Gastrocnemius medialis (tissue), 4 donors: Measurements from ENCODE around the gene LPCAT3. TPM values are rescaled to one million over a fixed set of nuclear protein-coding genes. Genes with fewer than 3 reads are reported as not detected.

Experiments used
- ATAC-seq, 2 donors: fragments of 150-250 bp; one replicate each; pipeline ENCODE4 v1.9.1; 2016
- DNase-seq, 2 donors: peaks; one replicate each; pipeline ENCODE4 v3.0.0-alpha.2; 2019
- H3K27ac ChIP-seq, 4 donors: fragments of 200-600 bp; sonication (generic); 1 replicate in 1 of 4; 2 replicates in 3 of 4; pipeline ENCODE4 v1.5.1; 2016 to 2018; ENCODE audit warnings: mild to moderate bottlenecking in 2 of 4, moderate library complexity in 1 of 4
- H3K27me3 ChIP-seq, 3 donors: fragments of 200-600 bp; sonication (generic) in 2 of 3; 1 replicate in 1 of 3; 2 replicates in 2 of 3; pipeline versions ENCODE4 v1.5.1 to v1.6.0; 2016 to 2019; ENCODE audit warnings: mild to moderate bottlenecking in 1 of 3, moderate library complexity in 1 of 3
- H3K36me3 ChIP-seq, 2 donors: fragments of 200-600 bp; sonication (generic) in 1 of 2; one replicate each; pipeline ENCODE4 v1.5.1; 2017 to 2018
- H3K4me1 ChIP-seq, 2 donors: fragments of 200-600 bp; sonication (generic) in 1 of 2; one replicate each; pipeline ENCODE4 v1.5.1; 2016 to 2017; ENCODE audit warnings: mild to moderate bottlenecking in 2 of 2
- H3K4me3 ChIP-seq, 4 donors: fragments of 200-600 bp; sonication (generic) in 3 of 4; 1 replicate in 1 of 4; 2 replicates in 3 of 4; pipeline ENCODE4 v1.5.1; 2016 to 2019; ENCODE audit warnings: mild to moderate bottlenecking in 2 of 4
- H3K9me3 ChIP-seq, 3 donors: fragments of 200-600 bp; sonication (generic) in 2 of 3; 1 replicate in 1 of 3; 2 replicates in 2 of 3; pipeline ENCODE4 v1.5.1; 2016 to 2019
- POLR2A ChIP-seq, 2 donors: fragments of 450-650 bp; IDR thresholded peaks; one replicate each; pipeline ENCODE4 v1.6.1; 2017; ENCODE audit warnings: antibody characterized with exemption in 2 of 2, mild to moderate bottlenecking in 2 of 2, moderate library complexity in 2 of 2
- in situ Hi-C, 4 donors: fragments of 200-750 bp; cut with MboI; loops; one replicate each; pipeline versions ENCODE4 v1.15.0 to v1.8.0; 2017; ENCODE audit warnings: low sequenced_read_pairs in 4 of 4
- intact Hi-C: fragments of 100-400 bp; cut with DNase I; formaldehyde crosslinking; loops from one replicate; pipeline ENCODE4 v1.15.1; 2023; ENCODE audit warnings: low total_unique reads
- total RNA-seq, 4 donors: library from RNA; depleted of rRNA; stranded (reverse); fragments of >200 nt; gene quantifications; one replicate each; pipeline versions ENCODE4 v1.1.0 to v1.2.3, GENCODE V29; 2016
- TF ChIP-seq, protein P1 (sequence below), 5 experiments: fragments of 450-650 bp in 3 of 5; fragments of 200-600 bp in 2 of 5; sonication (generic) in 2 of 5; IDR thresholded peaks in 4 of 5; conservative IDR thresholded peaks in 1 of 5; 1 replicate in 4 of 5; 2 replicates in 1 of 5; pipeline ENCODE4 v1.5.1; 2016 to 2019; ENCODE audit warnings: antibody characterized with exemption in 5 of 5, mild to moderate bottlenecking in 3 of 5, moderate library complexity in 3 of 5

The LPCAT3 gene
- total RNA-seq, 4 donors from 2014 or later: 19.4 to 42.8 (median 36.7) TPM

- Histone ChIP-seq H3K4me3 (peak overlapping the region; percentile 67 to 93 (median 80)), H3K36me3 (peaks cover 0 to 16% of the 10 kb centered on the region in 2 donors), H3K27me3 (no peaks in the 10 kb centered on the region), H3K4me1 (peaks cover 28 to 41% of the 10 kb centered on the region in 2 donors), H3K27ac (peak overlapping the region; percentile 91 to 97 (median 95)), H3K9me3 (no peaks in the 10 kb centered on the region)
- in situ Hi-C loops: loop anchor here in 1 of 4 donors (25.0 kb wide), 1 partner anchor 175 kb away; the partner anchor contains the start of gene C1RL
- DNase-seq (no peak), ATAC-seq (peak in 1 of 2 donors; percentile 3)
- intact Hi-C loops: no loop called here
- TF ChIP-seq, protein P1, sequence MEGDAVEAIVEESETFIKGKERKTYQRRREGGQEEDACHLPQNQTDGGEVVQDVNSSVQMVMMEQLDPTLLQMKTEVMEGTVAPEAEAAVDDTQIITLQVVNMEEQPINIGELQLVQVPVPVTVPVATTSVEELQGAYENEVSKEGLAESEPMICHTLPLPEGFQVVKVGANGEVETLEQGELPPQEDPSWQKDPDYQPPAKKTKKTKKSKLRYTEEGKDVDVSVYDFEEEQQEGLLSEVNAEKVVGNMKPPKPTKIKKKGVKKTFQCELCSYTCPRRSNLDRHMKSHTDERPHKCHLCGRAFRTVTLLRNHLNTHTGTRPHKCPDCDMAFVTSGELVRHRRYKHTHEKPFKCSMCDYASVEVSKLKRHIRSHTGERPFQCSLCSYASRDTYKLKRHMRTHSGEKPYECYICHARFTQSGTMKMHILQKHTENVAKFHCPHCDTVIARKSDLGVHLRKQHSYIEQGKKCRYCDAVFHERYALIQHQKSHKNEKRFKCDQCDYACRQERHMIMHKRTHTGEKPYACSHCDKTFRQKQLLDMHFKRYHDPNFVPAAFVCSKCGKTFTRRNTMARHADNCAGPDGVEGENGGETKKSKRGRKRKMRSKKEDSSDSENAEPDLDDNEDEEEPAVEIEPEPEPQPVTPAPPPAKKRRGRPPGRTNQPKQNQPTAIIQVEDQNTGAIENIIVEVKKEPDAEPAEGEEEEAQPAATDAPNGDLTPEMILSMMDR (IDR thresholded peaks at IDR 0.05 in 4 of 5, conservative IDR thresholded peaks at IDR 0.05 in 1 of 5): no peak
- no peak for TF ChIP-seq POLR2A (IDR thresholded peaks at IDR 0.05)
Observed at GRCh38 chr12:6936636-6937480, 81.4 kb downstream of the LPCAT3 start.

GRCh38 chr12:6936194-6936635, 82.1 kb downstream of the LPCAT3 start:
- Histone ChIP-seq H3K27ac (peak overlapping the region; percentile 91 to 97 (median 95)), H3K4me1 (peaks cover 28 to 41% of the 10 kb centered on the region in 2 donors)

GRCh38 chr12:6935371-6936193, 82.7 kb downstream of the LPCAT3 start:
- no peaks in the 10 kb centered on the region for H3K27me3 ChIP-seq
- no peak for DNase-seq
- H3K4me3 ChIP-seq: no peak overlapping the region
- peaks cover 0 to 16% of the 10 kb centered on the region in 2 donors for H3K36me3 ChIP-seq
- H3K4me1 ChIP-seq: peaks cover 28 to 41% of the 10 kb centered on the region in 2 donors
- TF ChIP-seq POLR2A (IDR thresholded peaks at IDR 0.05): no peak
- TF ChIP-seq, protein P1 (IDR thresholded peaks at IDR 0.05 in 4 of 5, conservative IDR thresholded peaks at IDR 0.05 in 1 of 5): no peak
- intact Hi-C loops (no loop called here), in situ Hi-C loops (loop anchor here in 1 of 4 donors (25.0 kb wide), 1 partner anchor 177 kb away; the partner anchor contains the start of gene C1RL)
- no peaks in the 10 kb centered on the region for H3K9me3 ChIP-seq
- H3K27ac ChIP-seq: peak overlapping the region; percentile 57 to 96 (median 81)
- ATAC-seq: no peak

More at GRCh38 chr12:6936194-6936635, 82.1 kb downstream of the LPCAT3 start:
- DNase-seq (no peak), ATAC-seq (no peak)
- Histone ChIP-seq H3K9me3 (no peaks in the 10 kb centered on the region), H3K4me3 (no peak overlapping the region), H3K27me3 (no peaks in the 10 kb centered on the region), H3K36me3 (peaks cover 0 to 16% of the 10 kb centered on the region in 2 donors)
- intact Hi-C loops: no loop called here
- TF ChIP-seq, protein P1 (IDR thresholded peaks at IDR 0.05 in 4 of 5, conservative IDR thresholded peaks at IDR 0.05 in 1 of 5): no peak
- TF ChIP-seq POLR2A (IDR thresholded peaks at IDR 0.05): no peak
- in situ Hi-C loops: loop anchor here in 1 of 4 donors (25.0 kb wide), 1 partner anchor 176 kb away; the partner anchor contains the start of gene C1RL

DNA sequence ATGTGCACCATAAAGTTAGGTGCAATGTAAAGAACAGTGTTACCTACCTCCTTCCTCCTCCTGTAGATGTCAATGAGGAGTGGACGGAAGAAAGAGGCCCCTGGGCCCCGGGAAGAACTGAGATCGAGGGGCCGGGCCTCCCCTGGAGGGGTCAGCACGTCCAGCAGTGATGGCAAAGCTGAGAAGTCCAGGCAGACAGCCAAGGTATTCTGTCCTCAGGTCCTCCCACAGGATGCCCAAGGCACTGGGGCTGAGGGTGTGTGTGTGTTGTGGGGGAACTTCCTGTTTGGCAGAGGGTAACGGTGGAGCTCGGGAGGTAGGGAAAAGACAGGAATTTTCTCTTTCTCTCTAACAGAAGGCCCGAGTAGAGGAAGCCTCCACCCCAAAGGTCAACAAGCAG, 84.2 kb downstream of the LPCAT3 start:
- Histone ChIP-seq H3K36me3 (peaks cover 0 to 16% of the 10 kb centered on the region in 2 donors), H3K27me3 (no peaks in the 10 kb centered on the region), H3K4me3 (no peak overlapping the region), H3K4me1 (peaks cover 41 to 49% of the 10 kb centered on the region in 2 donors), H3K27ac (peak overlapping the region; percentile 57 to 96 (median 81)), H3K9me3 (no peaks in the 10 kb centered on the region)
- in situ Hi-C loops: loop anchor here in 1 of 4 donors (25.0 kb wide), 1 partner anchor 178 kb away; the partner anchor contains the start of gene C1RL
- TF ChIP-seq, protein P1 (IDR thresholded peaks at IDR 0.05 in 4 of 5, conservative IDR thresholded peaks at IDR 0.05 in 1 of 5): no peak
- no peak for TF ChIP-seq POLR2A (IDR thresholded peaks at IDR 0.05)
- DNase-seq (no peak), ATAC-seq (no peak)
- intact Hi-C loops: no loop called here
